T-helper 2 cell treated with Interferon-gamma antibody and Interleukin-4, amounts not matched to agents 100 ng/mL and 5 ng/mL, for 36 hours (primary cell): ENCODE measurements around the gene CPZ. TPM values are rescaled to one million over a fixed set of nuclear protein-coding genes. Genes with fewer than 3 reads are reported as not detected.

Experiments used
- intact Hi-C: fragments of 100-400 bp; cut with micrococcal nuclease; formaldehyde crosslinking; loops from one replicate; pipeline ENCODE4 v1.15.1; 2023
- total RNA-seq: library from RNA; stranded (reverse); gene quantifications from 2 replicates; pipeline ENCODE4 v1.2.3, GENCODE V29; 2022

Gene CPZ
- total RNA-seq, 1 donor from 2014 or later: not detected

GRCh38 chr4:8579526-8580320 lies 12.8 kb upstream of the CPZ start:
- intact Hi-C loops: no loop called here

GRCh38 chr4:8580321-8581093 lies 12.1 kb upstream of the CPZ start, which contains the start of gene GPR78:
GPR78 (plus strand) TSS chr4:8580392; CDS start chr4:8580983, 591 bp downstream.
- intact Hi-C loops: no loop called here

DNA sequence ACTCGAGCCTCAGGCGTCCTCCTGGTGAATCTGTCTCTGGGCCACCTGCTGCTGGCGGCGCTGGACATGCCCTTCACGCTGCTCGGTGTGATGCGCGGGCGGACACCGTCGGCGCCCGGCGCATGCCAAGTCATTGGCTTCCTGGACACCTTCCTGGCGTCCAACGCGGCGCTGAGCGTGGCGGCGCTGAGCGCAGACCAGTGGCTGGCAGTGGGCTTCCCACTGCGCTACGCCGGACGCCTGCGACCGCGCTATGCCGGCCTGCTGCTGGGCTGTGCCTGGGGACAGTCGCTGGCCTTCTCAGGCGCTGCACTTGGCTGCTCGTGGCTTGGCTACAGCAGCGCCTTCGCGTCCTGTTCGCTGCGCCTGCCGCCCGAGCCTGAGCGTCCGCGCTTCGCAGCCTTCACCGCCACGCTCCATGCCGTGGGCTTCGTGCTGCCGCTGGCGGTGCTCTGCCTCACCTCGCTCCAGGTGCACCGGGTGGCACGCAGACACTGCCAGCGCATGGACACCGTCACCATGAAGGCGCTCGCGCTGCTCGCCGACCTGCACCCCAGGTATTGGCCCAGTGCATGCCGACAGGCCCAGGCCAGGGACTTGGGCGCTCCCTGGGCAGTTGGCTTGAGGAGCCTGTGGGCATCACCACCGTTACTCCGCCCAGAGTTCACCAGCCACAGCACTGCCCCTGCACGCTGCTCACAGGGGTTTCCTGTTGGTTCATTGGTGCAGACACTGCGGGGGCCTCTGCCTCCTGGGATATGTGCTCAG lies 11.3 kb upstream of the CPZ start:
- intact Hi-C loops: no loop called here

DNA sequence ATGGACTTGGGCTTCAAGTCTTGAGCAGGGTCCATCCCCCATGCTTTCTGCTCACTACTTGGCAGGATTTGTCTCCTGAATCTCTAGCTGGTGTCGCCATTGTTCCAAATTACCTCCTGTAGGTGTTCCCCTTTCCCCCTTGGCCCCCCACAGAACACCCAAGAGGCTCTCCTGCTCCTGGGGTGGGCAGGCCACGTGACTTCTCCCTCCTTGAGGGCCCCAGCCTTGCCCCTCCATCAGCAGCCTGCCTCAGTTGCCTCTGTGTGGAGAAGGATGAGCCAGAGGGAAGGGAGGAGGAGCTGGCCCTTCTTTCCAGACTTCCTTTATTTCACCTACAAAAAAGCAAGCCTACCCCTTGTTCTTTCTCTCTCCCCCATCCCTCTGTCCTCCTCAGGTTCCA lies 10.5 kb upstream of the CPZ start:
- intact Hi-C loops: no loop called here

DNA sequence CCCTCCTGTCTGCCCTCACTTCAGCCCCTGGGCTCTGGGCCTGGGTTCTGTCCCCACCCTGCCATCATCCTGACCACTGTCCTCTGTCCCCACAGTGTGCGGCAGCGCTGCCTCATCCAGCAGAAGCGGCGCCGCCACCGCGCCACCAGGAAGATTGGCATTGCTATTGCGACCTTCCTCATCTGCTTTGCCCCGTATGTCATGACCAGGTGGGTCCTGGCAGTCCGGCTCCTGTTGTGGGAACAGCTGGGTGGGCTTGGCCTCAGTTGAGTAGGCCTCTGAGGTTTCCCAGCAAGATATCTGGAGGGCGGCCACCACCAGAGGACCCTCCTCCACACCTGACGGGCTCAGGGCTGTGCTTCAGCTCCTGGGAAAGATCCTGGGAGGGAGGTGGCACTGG lies 10.1 kb upstream of the CPZ start:
- intact Hi-C loops: no loop called here

DNA sequence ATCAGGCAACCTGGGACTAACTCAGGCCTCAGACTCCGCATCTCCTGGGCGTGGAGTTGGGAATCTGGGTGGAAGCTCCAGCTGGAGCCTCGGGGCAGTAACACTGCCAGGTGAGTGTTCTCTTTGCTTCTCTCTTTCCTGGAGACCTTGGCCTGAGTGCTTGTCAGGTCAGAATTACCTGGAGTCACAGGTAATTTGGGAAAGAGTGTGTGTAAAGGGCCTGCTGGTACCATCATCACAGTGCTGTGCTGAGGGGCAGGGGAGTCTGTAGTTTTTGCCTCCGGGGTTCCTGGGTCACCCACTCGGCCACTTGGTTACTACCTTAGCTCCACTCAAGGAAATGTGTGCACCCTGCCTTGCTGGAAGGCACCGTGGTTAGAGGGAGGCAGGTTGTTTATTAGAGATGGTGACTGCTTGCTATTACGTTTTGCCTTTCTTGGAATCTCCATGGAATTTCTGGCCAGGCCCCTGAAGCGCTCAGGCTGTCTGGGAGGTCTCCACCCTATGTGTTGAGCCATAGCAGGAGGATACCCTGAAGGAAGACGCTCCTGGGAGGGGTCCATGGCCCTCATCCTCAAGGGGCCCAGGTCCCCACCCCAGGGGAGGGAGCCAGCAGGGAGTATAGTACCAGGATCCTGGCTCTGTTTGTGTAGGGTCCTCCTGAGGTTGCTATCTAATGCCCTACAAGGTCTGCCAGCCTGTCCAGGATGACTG lies 9.5 kb upstream of the CPZ start:
- intact Hi-C loops: no loop called here

DNA sequence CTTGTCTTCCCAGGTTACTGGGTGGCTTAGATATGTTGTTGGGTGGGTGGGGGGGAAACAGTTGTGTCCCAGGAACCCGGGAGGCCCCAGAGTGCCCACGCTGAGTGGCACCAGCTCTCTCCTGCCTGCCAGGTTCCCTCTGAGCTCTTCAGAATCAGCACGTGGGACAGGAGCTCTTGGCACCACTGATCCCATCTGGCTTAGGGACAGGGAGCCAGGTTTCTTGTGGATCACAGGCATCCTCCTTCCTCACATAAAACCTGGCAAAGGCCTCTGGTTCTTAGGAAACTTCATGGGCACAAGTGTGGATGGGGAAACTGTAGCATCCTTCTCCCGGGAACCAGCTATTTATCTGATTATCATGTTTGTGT lies 8.9 kb upstream of the CPZ start:
- intact Hi-C loops: no loop called here

GRCh38 chr4:8585186-8585585 lies 7.4 kb upstream of the CPZ start:
- intact Hi-C loops: no loop called here

GRCh38 chr4:8585721-8586212 lies 6.8 kb upstream of the CPZ start:
- intact Hi-C loops: no loop called here

DNA sequence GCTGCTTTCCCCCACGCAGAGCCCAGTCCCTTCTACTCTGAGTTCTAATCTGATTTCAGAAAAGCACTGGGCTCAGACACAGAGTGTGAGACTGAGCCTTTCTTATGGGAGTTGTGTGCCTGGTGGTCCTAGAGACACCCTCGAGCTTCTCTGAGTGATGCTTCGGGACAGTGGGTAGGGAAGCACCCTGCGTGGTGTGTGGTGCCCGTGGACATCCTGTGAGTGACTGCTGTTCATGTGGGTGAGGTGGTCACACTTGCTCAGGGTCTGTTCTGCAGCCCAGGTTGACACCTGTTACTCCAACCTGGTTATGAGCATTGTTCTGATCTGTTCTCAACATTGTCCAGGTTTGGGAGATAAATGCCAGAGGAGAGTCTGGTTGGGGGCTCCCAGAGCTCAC lies 6.3 kb upstream of the CPZ start:
- intact Hi-C loops: no loop called here

- intact Hi-C loops: no loop called here
Observed at GRCh38 chr4:8586671-8587468, 5.7 kb upstream of the CPZ start.

DNA sequence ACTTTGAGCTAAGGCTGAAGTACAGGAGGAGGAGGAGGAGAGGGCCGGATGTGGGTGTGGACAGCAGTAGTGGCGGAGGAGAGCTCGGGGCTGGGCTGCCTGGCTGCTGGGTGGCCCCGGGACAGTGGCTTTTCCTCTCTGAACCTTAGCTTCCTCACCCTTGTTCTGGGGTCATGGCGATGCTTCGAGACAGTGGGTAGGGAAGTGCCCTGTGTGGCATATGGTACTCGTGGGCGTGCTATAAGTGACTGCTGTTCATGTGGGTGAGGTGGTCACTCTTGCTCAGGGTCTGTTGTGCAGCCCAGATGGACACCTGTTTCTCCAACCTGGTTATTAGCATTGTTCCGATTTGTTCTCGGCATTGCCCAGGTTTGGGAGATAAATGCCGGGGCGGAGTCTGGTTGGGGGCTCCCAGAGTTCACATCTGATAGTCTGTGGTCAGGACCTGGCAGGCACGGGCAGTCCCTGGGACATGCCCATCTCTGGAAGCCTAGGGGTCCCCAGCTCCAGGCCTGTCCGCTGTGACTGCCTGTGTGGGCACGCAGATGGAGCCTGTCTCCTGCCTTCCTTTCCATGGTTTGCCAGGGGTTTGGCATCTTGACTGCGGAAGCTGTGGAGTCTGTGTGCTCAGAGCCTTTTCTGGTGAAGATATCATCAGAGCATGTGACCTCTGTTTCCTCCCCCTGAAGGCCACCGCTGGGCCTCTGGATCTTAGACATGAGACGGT lies 4.9 kb upstream of the CPZ start:
- intact Hi-C loops: no loop called here

GRCh38 chr4:8588196-8588470 lies 4.4 kb upstream of the CPZ start:
- intact Hi-C loops: no loop called here

DNA sequence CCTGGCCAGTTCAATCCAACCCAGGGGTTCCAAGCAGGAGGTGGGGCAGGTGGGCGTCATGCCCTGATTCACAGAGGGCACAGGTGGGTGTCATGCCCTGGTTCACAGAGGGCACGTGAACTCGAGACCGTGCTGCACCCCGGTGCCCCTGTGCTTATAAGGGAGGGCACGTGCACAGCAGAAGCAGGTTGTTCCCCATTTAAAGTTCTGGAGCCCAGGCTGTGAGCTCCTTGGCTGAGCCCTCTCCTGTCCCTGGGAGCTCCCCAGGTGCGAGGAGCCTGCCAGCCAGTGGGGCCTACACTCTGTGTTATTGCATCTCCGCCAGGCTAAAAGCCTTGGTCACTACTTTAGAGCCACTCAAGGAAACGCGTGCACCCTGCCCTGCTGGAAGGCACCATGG lies 3.2 kb upstream of the CPZ start:
- intact Hi-C loops: no loop called here

DNA sequence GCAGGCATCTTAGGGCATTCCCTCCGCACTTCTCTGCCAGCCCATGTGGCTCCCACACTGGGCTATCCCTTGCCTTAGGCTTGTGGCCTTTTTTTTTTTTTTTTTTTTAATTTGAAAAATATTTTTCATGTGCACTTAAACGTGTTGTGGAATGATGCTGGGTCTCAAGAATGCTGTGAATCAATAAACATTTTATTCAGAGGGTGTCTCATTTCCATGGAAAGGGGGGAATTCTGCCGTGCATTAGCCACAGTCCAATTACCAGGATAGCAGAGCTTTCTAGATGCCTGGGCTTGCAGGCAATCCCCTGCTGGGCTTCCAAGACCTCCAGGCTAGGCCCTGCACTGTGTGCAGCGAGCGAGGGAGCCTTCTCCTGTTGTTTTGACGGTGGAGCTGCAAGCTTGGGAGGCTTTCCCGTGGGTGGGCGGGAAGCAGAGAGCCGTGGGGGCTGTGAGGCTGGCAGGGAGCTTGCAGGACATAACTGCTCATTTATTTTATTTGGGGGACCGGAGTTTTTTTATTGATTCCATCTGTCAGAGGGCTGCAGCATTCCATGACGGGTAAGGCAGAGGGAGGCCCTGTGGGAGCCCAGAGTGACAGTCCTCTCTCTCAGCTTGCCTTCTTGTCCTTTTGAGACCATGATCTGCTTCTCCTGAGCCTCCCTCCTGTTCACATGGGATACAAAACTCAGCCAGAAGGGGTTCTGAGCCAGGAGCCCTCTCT lies 2.6 kb upstream of the CPZ start:
- intact Hi-C loops: loop anchor here (10.0 kb wide), 1 partner anchor 345 kb away; no protein-coding TSS in a partner anchor

DNA sequence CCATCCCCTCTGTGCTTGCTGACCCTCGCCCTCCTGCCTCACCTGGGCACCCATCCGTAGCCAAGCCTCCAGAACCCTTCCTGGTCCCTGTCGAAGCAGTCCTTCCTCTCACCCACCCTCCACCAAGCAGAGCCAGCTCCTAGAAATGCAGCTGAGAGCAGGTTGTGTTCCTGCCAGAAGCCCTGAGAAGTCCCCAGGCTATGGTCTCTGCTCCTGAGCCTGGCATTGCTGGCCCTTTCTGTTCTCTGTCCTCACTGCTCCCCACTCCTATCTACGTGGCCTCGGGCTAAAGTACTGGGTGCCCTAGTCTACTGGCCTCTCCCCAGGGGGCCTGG lies 2.1 kb upstream of the CPZ start:
- intact Hi-C loops: loop anchor here (10.0 kb wide), 1 partner anchor 346 kb away; no protein-coding TSS in a partner anchor

DNA sequence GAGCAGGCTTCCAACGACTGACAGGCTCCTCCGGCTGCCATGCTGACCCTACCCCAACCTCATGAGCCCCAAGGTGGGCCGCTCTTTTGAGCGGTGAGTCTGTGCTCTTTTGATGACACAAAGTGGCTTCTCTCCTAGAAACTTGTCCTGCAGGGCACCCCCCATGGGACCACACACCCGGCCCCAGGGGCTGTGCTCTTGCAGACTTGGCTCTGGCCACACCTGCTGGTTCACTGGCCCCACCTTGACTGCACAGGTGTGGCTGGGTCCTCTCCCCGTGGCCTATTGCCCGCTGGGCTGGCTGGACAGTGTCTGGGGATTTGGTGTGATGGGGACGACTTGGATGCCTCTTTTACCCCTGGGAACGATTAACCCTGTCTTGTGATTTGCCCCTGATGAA lies 1.5 kb upstream of the CPZ start:
- intact Hi-C loops: loop anchor here (10.0 kb wide), 1 partner anchor 346 kb away; no protein-coding TSS in a partner anchor

DNA sequence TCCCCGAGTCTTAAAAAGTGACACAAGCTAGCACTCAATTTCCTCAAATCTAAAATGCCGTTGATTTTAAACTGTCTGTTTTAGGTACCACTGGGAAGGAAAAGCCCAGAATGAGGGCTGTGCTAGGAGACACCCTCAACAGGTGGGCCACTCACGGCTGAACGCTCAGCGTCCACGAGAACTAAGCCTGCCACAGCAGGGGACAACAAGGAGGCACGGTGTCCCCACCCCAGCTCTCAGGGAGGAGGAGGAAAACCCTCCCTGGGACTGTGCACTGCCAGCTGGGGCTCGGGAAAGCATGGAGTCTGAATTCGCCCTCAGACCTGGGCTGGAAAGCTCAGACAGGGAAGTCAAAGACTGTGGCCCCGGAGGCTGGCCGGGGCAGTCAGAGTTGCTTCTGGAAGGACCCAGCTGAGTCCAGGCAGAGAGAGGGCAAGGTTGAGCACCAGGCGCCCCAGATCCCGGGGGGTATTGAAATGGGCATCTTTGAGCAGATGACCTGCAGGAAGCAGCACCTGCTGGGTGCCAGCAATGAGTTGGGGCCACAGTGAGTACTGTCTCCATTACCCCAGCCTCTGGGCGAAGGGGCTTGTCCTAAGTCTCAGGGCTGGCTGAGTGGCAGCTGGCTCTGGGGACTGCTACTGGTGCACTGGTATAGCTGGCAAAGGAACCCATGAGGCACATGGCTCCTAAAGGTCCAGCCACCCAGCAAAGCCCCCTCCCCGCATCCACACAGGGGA lies 769 bp upstream of the CPZ start:
- intact Hi-C loops: loop anchor here (10.0 kb wide), 1 partner anchor 347 kb away; no protein-coding TSS in a partner anchor
